Hematopoietic multipotent progenitor cell (in vitro differentiated cells): ENCODE data around the gene RNF7. TPM values are rescaled to one million over a fixed set of nuclear protein-coding genes. Genes with fewer than 3 reads are reported as not detected.
A peak's percentile ranks its signal among the peaks of the same experiment; 100 is the strongest.
"Not testable (repeated sequence)": the region's sequence is repeated elsewhere in the genome, so short reads cannot be mapped to it uniquely, and the experiment has no call there.

Source experiments
- DNase-seq, 3 donors: peaks; one replicate each; pipeline ENCODE4 v3.0.0-alpha.2; 2011 to 2015; ENCODE audit warnings: low read depth in 2 of 3, low spot score in 2 of 3
- total RNA-seq: library from RNA; depleted of rRNA; stranded (reverse); fragments of >200 nt; gene quantifications from one replicate; pipeline ENCODE4 v1.2.3, GENCODE V29; 2012

The RNF7 gene
- 42.3 TPM for total RNA-seq

DNA sequence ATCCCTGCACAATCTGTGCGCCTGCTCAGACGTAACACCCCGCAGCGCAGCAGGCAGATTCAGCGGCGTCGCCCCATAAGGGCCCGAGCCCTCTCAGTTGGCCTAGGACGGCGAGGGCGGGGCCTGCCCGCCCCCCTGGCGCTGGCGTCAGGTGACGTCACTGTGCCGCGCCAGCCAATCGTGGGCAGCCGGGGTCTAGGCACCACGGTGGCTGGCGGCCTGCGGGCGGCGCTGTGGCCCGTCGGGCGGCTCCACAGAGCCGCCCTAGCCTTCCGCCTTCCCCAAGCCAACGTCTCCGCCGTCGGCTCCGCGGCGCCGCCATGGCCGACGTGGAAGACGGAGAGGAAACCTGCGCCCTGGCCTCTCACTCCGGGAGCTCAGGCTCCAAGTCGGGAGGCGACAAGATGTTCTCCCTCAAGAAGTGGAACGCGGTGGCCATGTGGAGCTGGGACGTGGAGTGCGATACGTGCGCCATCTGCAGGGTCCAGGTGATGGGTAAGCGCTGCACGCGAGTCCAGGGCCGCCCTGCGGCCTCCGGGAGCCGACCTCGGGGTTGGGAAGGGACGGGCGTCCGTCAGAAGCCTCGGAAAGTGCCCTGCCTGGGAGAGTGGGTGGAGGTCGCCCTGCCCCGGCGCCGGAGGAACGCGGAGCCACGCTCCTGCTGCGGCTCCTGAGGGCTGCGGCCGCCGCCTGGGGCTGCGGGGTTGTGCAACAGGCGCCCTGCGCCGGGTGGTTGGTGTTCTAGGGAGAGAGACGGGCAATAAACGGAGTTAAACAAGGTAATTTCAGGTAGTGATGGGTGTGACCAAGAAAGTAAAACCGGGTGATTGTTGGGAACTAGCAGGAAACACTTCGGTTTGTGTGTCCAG lies at the start of gene RNF7:
Gene RNF7, plus strand, starts transcription at position 277 of the 869 bp plus-strand sequence. Its CDS starts 44 bp downstream, at position 321.
- peak; percentile 96 to 98 (median 96) for DNase-seq

DNA sequence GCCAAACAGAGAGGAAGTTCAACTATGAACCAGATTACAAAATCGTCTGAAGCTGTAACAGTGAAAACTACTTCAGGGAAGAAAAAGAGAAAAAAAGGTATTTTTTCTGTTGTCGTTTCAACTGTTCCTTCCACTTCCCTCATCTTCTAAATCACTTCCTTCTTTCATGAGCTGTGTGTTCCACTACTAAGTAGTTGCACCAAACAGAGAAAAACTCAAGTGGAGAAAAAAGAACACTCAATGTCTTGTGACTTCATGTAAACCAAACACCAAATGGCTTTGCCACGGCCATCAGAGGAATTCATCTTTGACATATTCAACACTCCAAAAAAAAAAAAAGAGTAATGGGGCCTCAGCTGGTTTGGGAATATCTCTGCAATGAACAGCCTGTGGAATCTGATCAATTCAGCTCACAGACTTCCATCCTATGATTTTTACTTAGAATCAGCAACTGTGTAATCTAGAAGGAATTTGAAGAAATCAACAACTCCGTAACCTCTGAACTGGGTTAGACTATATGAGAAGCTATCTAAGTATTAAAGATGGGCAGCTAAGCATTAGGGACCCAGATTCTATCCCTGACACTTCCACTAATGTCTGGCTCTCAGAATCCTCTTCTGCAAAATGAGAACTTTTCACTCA lies 47.5 kb upstream of the RNF7 start:
- peak in 1 of 3 donors; percentile 40 for DNase-seq

DNA sequence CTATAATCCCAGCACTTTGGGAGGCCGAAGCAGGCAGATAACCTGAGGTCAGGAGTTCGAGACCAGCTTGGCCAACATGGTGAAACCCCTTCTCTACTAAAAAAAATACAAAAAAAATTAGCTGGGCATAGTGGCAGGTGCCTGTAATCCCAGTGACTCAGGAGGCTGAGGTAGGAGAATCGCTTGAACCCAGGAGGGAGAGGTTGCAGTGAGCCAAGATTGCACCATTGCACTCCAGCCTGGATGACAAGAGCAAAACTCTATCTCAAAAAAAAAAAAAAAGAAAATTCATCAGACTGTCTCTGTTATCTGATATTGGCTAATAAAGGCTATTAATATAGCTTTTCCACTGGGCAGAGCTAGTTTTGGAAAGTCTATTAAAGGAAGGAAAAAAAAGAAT lies 46.6 kb upstream of the RNF7 start:
- not testable (repeated sequence) for DNase-seq

DNA sequence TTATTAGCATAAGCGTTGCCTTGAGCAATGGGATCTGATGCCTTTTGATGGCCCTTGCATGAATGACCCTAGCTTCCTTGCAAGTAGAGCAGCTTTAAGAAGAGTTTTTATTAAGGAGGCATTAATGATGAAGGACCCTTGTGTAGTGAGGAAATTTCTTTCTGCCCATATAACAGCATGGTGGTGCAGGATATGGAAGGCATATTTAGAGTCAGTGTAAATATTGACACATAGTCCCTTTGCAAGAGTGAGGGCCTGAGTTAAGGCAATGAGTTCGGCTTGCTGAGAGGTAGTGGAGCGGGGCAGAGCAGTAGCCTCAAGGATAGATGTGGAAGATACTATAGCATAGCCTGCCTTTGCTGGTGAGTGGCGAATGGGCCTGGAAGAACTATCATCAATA lies 45.1 kb upstream of the RNF7 start:
- DNase-seq: not testable (repeated sequence)

DNA sequence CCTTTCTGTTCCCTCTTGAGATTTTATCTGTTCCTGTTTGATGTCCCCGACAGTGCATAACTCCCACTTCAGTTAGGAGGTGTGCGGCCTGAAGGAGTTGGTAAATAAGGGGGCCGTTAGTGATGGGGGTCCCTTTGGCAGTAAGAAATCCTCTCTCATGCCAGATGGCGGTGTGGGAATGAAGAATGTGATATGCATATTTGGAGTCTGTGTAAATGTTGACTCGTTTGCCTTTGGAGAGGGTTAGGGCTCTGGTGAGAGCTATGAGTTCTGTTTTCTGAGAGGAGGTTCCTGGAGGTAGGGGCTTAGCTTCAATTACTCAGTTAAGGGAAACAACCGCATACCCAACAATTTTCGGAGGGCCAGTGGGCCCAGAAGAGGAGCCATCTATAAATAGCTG lies 38.8 kb upstream of the RNF7 start:
- no peak for DNase-seq

DNA sequence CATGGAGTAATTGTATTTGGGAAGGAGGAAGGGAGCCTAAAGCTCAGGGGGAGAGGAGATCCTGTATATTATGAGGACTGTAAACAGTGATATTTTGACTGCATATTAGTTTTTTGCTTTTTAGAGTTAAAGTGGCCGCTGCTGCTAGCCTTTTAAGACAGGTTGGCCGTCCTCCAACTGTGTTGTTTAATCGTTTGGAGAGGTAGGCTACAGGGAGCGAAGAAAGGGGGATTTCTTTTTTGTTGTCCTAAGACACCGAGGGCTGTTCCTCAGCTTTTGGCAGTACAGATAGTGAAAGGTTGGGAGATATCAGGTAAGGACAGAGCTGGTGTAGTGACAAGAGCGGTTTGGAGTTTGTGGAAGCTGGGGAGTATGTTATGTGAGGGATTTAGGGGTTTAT lies 38.2 kb upstream of the RNF7 start:
- no peak for DNase-seq

DNA sequence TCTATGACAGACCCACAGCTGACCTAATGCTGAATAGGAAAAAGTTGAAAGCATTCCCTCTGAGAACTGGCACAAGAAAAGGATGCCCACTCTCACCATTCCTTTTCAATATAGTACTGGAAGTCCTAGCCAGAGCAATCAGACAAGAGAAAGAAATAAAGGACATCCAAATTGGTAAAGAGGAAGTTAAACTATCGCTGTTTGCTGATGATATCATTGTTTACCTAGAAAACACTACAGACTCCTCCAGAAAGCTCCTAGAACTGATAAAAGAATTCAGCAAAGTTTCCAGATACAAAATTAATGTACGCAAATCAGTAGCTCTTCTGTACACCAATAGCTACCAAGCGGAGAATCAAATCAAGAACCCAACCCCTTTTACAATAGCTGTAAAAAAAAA lies 34.7 kb upstream of the RNF7 start:
- not testable (repeated sequence) for DNase-seq

DNA sequence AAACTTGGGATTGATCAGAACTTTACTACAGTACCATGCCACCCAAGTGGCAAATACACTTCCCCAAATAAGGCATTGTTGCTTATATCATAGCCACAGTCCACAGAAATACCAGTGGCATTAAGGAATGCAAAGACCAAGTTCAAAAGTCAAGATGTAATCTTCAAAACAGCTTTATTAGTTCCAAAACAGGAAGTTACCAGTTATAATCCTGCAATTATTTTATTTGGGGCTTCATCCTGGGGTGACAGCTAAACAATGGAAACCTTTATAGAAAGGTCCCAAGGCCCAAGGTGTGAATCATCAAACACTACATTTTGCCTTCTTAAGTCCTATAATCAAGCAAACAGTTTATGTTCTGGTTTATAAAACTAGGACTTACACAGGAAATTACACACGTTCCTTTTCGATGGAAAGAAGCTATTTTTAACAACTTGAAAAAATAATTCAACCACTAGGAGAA lies 30.3 kb upstream of the RNF7 start:
- no peak for DNase-seq

DNA sequence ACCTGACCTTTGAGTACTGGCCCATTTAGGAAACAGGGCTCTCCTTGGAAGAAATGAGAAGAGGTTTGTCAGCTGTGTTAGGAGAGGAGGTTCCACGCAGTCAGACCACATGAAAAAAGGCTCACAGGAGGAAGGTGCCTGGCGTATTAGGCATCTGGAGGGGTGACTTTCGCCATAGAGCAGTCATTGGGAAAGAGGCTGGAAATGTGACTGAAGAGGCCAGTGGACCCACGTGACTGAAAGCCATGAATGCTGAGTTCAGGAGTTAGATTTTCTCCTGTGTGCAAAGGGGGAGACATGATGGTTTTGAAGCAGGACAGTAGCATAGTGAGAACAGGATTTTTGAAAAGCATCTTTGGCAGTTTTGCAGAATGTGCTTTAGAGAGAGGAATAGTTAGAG lies 29.7 kb upstream of the RNF7 start:
- no peak for DNase-seq

DNA sequence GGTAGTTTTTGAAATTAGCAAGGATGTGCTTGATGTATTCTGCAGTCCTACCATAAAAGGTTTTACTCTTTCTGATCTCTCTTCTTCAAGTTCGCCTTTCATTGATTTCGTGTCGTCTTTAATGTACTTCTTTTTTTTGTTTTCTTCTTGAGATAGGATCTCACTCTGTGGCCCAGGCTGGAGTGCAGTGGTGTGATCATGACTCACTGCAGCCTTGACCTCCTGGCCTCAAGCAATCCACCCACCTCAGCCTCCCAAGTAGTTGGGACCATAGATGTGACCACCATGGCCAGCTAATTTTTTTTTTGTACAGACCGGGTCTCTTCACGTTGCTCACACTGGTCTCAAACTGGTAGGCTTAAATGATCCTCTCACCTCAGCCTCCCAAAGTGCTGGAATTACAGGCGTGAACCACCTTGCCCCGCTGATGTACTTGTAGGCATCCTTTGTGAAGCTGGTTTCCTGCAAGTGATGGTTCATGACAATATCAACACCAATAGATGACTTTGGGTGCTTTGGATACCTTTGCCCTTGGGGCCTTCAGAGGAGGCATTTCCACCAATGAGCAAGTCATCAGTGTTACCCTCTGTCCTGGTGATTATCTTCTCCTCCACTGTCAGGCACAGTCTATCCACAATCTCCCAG lies 28.9 kb upstream of the RNF7 start:
- DNase-seq: no peak

DNA sequence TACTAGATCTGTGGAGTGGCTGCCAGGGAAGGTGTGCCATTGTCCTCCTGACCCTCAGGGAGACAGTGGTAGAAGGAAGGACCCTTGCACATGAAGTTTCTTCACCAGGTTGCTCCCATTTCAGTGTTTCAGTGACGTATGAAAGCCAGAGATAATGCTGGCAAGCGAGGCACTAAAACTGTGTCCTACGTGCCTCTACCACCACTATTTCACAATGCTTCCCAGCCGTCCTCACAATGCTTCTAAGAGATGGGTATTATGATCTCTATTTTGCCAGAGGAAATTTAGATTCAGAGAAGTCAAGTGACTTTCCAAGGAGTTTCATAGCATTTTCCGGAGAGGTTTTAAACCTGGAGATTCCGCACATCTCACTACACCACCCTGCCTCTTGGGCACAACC lies 28.0 kb upstream of the RNF7 start:
- no peak for DNase-seq

DNA sequence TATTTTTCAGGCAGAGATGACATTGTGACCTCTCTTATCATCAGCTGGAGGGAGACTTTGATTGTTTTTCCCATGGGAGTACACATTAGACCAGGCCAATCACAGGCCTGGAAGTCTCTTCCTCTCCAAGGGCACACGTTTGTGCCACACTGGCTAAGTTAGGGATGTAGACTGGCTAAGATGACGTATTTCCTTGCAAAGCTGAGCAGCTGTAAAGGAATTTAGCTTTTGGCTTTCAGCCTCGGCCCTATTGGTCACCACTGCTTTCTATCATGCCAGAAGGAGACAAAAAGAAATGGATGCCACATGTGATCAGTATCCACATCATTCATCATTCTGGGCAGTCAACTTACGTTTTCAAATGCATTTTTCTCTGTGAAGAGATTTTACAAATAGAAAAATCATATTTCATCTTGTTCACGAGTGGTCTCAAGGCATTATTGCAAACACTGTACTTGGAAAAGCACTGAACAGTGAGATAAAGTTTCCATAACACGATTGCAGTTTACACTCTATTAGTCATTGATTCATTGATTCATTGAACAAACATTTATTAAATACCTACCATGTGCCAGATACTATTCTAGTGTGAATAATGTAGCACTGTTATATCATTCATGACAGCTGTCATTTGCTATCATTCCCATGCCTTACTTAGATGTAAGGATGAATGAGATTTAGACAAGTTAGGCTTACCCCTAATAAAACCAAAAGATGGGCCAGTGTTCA lies 27.0 kb upstream of the RNF7 start:
- no peak for DNase-seq

DNA sequence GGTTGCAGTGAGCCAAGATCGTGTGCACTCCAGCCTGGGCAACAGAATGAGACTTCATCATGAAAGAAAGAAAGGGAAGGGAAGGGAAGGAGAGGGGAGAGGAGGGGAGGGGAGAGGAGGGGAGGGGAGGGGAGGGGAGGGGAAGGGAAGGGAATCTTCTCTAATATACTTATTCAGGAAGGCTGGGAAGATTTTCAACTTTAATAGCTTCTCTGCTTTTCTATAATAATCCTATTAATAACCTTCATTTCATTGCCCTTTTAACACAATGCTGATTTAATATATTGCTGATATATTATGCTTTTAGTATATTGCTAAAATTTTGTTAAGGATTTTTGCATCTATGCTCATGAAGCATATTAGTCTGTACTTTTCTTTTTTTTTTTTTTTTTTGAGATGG lies 23.4 kb upstream of the RNF7 start:
- no peak for DNase-seq

DNA sequence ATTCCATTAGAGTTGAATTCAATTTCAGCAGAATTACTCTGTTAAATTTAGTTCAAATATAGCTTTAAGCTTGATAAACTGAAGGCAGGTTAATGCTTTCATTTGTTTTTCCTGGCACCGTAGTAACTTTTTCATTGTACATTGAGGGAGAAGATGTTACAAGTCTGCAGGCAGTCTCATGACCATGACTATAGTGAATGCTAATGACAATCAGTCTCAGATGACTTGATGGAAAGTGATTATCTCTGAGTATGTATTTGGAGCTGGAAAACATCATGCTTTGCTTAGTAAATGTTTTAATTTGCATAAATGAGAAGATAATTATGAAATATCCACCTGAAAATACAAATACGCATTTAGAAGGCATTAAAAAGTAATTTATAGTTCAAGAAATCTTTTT lies 16.0 kb upstream of the RNF7 start:
- DNase-seq: no peak

DNA sequence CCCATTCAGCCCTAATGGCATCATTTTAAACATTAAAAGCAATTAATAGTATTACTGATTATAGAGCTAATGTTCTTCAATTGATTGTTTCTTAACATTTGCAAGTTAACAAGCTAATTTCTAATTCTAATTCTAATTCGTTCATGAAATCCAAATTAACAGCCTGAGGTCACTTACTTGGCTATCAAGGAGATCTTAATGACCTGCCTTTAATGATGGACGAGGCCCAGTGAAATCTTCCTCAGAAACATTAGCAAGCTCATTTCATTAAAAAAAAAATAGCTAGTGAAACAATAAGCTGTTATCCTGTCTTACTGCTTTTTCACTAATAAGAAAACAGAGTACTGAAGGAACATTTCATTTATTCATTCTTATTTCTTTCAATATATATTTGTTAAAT lies 15.4 kb upstream of the RNF7 start:
- DNase-seq: no peak

DNA sequence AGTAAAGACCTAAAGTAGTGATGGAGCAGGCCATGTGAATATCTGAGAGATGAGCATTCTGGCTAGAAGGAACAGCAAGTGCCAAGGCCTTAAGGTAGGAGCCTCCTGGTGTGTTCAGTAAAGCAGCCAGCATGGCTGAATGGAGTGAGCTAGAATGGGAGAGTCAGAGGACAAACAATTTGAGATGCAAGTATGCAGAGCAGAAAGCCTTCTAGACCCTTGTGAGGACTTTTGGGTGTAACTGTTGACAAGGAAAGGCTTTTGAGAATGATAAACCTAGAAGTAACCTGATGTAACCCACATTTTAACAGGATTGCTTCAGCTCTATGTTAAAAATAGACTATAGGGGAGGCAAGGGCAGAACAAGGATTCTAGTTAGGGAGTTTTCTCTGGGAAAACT lies 14.8 kb upstream of the RNF7 start:
- no peak for DNase-seq

DNA sequence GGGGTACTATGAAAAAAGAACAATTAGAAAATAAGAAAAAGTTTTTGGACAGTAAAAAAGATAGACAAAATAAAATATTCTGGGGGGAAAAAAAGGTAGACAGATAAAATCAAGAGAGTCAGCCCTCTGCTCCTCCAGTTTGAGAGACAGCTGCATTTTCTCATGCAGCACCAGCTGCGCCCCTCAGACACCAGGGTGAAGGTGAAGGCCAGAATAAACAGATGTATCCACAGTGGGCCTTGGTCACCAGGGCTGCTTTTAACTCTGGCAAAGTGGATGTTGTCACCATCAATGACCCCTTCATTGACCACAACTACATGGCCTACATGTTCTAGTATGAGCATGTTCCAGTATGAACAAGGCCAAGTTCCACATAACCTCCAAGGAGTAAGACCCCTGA lies 13.9 kb upstream of the RNF7 start:
- no peak for DNase-seq

DNA sequence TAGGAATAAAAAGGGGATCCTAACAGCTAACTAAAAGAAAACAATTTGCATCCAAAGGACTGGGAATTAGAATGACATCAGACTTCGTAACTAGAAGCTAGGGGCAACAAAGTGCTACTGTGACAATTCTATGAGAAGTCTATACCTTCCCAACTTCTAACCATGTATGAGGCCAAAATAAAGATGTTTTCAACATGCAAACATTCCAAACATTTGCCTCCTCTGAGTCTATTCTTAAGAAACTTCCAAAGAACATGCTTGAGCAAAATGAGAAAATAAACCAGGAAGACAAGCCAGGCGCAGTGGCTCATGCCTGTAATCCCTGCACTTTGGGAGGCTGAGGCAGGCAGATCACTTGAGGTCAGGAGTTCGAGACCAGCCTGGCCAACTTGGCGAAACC lies 13.1 kb upstream of the RNF7 start:
- DNase-seq: no peak

DNA sequence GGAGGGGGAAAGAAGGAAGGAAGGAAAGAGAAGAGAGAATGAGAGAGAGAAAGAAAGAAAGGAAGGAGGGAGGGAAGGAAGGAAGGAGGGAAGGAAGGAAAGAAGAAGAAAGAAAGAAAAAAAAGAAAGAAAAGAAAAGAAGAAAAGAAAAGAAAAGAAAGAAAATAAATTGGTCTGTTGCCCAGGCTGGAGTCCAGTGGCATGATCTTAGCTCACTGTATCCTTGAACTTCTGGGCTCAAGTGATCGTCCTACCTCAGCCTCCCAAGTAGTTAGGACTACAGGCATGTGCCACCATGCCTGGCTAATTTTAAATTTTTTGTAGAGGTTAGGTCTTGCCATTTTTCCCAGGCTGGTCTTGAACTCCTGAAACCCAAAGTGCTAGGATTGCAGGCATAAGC lies 11.6 kb upstream of the RNF7 start:
- DNase-seq: no peak

DNA sequence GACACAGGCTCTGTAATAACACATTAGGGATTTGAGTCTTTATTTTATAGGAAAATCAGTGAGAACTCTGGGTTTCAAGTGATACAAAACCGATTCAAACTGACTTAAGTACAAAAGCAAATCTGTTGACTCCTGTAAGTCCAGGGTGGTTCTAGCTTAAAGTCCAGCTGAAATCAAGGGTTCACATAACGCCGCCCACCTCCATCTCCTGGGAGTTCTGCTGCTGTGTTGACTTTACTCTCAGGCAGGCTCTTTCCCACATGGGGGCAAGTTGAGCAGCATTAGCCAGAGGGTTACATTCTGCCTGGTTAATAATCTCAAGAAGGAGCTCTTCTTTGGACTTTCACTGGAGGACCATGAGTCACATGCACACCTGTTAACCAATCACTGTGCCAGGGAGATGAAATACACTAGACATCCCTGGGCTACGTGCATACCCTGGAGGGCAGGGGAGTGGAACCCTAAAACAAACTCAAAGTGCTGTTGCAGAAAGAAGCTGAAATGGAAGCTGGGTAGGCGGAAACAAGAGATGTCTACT lies 9.7 kb upstream of the RNF7 start:
- DNase-seq: no peak

DNA sequence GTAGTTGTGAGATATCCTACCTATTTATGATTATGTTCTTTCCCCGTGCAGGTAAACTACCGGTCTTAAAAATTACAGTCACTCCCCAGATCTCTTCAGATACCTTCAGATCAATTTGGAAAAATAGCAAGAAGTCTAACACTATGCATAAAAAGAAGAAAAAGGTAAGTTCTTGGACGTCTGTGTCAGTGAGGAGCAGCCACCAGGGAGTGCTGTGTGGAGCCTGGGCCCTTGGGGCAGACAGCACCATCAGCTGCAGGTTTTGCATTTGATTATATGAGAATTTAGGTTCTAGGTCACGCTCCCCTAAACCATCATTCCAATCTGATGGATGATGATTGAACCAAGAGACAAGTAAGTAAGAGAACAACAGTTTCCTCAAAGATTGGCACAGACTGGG lies 8.9 kb upstream of the RNF7 start:
- DNase-seq: no peak
